Liver (tissue), 9 donors: ENCODE data around the gene LGR4. TPM values are rescaled to one million over a fixed set of nuclear protein-coding genes. Genes with fewer than 3 reads are reported as not detected.

Source experiments
- DNase-seq: peaks from one replicate; pipeline ENCODE4 v3.0.0-alpha.2; 2017; ENCODE audit warnings: low spot score
- H3K27ac ChIP-seq, 2 donors: one replicate each; pipeline ENCODE4 v1.7.0; 2013; ENCODE audit warnings: inconsistent platforms in 2 of 2, low read length in 2 of 2, control low read depth in 1 of 2, low read depth in 1 of 2, mild to moderate bottlenecking in 1 of 2
- H3K27me3 ChIP-seq, 4 donors: one replicate each; pipeline versions ENCODE4 v1.6.1 to v1.7.0; 2013; ENCODE audit warnings: low read length in 3 of 4, inconsistent platforms in 1 of 4, mild to moderate bottlenecking in 1 of 4, moderate library complexity in 1 of 4; ENCODE audit not compliant: control insufficient read depth in 4 of 4, insufficient read depth in 4 of 4
- H3K36me3 ChIP-seq, 4 donors: one replicate each; pipeline versions ENCODE4 v1.6.1 to v1.7.0; 2013; ENCODE audit warnings: low read length in 3 of 4, mild to moderate bottlenecking in 3 of 4, low read depth in 1 of 4, moderate library complexity in 1 of 4; ENCODE audit not compliant: control insufficient read depth in 4 of 4, insufficient read depth in 3 of 4
- H3K4me1 ChIP-seq, 4 donors: one replicate each; pipeline versions ENCODE4 v1.6.1 to v1.7.0; 2013; ENCODE audit warnings: low read length in 3 of 4, mild to moderate bottlenecking in 3 of 4, moderate library complexity in 1 of 4; ENCODE audit not compliant: control insufficient read depth in 4 of 4, insufficient read depth in 4 of 4
- H3K4me3 ChIP-seq, 3 donors: one replicate each; pipeline versions ENCODE4 v1.6.1 to v1.7.0; 2013; ENCODE audit warnings: low read length in 3 of 3, control low read depth in 1 of 3, low read depth in 1 of 3, mild to moderate bottlenecking in 1 of 3
- H3K9ac ChIP-seq, 2 donors: one replicate each; pipeline ENCODE4 v1.7.0; 2013; ENCODE audit warnings: low read length in 2 of 2, mild to moderate bottlenecking in 2 of 2, moderate library complexity in 2 of 2, control low read depth in 1 of 2, low read depth in 1 of 2
- H3K9me3 ChIP-seq, 4 donors: one replicate each; pipeline versions ENCODE4 v1.6.1 to v1.7.0; 2013; ENCODE audit warnings: low read length in 3 of 4; ENCODE audit not compliant: control insufficient read depth in 4 of 4
- CTCF ChIP-seq: fragments of 150-350 bp; IDR thresholded peaks from 2 replicates; pipeline ENCODE4 v1.5.1; 2017; ENCODE audit warnings: improper control_type of control experiment, low read depth, low read length; ENCODE audit not compliant: missing input control
- EGR1 ChIP-seq, 2 donors: IDR thresholded peaks; 2 replicates each; pipeline ENCODE4 v1.6.1; 2016 to 2018; ENCODE audit warnings: antibody characterized with exemption in 2 of 2, low read depth in 2 of 2
- FOXA1 ChIP-seq: IDR thresholded peaks from 2 replicates; pipeline ENCODE4 v1.6.1; 2016; ENCODE audit warnings: antibody characterized with exemption
- FOXA2 ChIP-seq: IDR thresholded peaks from 2 replicates; pipeline ENCODE4 v1.6.1; 2016; ENCODE audit warnings: antibody characterized with exemption
- GABPA ChIP-seq, 2 donors: IDR thresholded peaks in 1 of 2; conservative IDR thresholded peaks in 1 of 2; 2 replicates each; pipeline ENCODE4 v1.6.1; 2016; ENCODE audit warnings: antibody characterized with exemption in 2 of 2, mild to moderate bottlenecking in 1 of 2, moderate library complexity in 1 of 2
- HNF4A ChIP-seq, 2 donors: conservative IDR thresholded peaks; 2 replicates each; pipeline ENCODE4 v1.6.1; 2016; ENCODE audit warnings: antibody characterized with exemption in 2 of 2, mild to moderate bottlenecking in 2 of 2
- HNF4G ChIP-seq: IDR thresholded peaks from 2 replicates; pipeline ENCODE4 v1.6.1; 2016; ENCODE audit warnings: antibody characterized with exemption
- JUND ChIP-seq, 2 donors: IDR thresholded peaks; 2 replicates each; pipeline ENCODE4 v1.6.1; 2016; ENCODE audit warnings: antibody characterized with exemption in 2 of 2
- MAX ChIP-seq: IDR thresholded peaks from 2 replicates; pipeline ENCODE4 v1.6.1; 2016; ENCODE audit warnings: antibody characterized with exemption
- NR2F2 ChIP-seq: IDR thresholded peaks from 2 replicates; pipeline ENCODE4 v1.6.1; 2016; ENCODE audit warnings: antibody characterized with exemption
- RAD21 ChIP-seq, 2 donors: IDR thresholded peaks; 2 replicates each; pipeline ENCODE4 v1.6.1; 2016; ENCODE audit warnings: antibody characterized with exemption in 2 of 2, mild to moderate bottlenecking in 2 of 2
- RXRA ChIP-seq, 2 donors: IDR thresholded peaks; 2 replicates each; pipeline ENCODE4 v1.6.1; 2017 to 2018; ENCODE audit warnings: antibody characterized with exemption in 2 of 2, mild to moderate bottlenecking in 1 of 2
- SP1 ChIP-seq: IDR thresholded peaks from 2 replicates; pipeline ENCODE4 v1.6.1; 2018; ENCODE audit warnings: antibody characterized with exemption, mild to moderate bottlenecking
- YY1 ChIP-seq: IDR thresholded peaks from 2 replicates; pipeline ENCODE4 v1.6.1; 2016; ENCODE audit warnings: antibody characterized with exemption, mild to moderate bottlenecking
- WGBS: extraction: QIAGEN DNeasy Blood & Tissue Kit; methylation state at CpG from one replicate; pipeline ENCODE4 v1.1.7; 2013; 5-methylcytosine and 5-hydroxymethylcytosine counted together
- polyA plus RNA-seq, 2 donors: library from polyadenylated mRNA; stranded (reverse) in 1 of 2; unstranded in 1 of 2; fragments of 200-250 nt in 1 of 2; fragments of >200 nt in 1 of 2; fragmentation: Nextera tagmentation in 1 of 2; extraction: Ambion mirVana in 1 of 2; gene quantifications; one replicate each; pipeline versions ENCODE4 v1.2.1 to v1.2.3, GENCODE V29; 2013 to 2015
- total RNA-seq, 2 donors: library from RNA; depleted of rRNA; stranded (reverse); fragments of >200 nt; gene quantifications; one replicate each; pipeline ENCODE4 v1.2.3, GENCODE V29; 2014
- donor health status: healthy.
- donor health status: healthy.
- donor health status: healthy.
- donor health status: healthy.
- donor health status: healthy.

The LGR4 gene
- total and polyA plus RNA-seq, 4 donors: 13.7 to 95.3 (median 42.5) TPM

GRCh38 chr11:27429761-27430393 lies 42.7 kb downstream of the LGR4 start:
- Histone ChIP-seq H3K27ac (peak overlapping the region in 1 of 2 donors; percentile 23), H3K4me1 (peaks cover under 1 to 28% (median 7%) of the 10 kb centered on the region in 4 donors), H3K27me3 (no peaks in the 10 kb centered on the region), H3K9me3 (no peaks in the 10 kb centered on the region), H3K4me3 (no peak overlapping the region), H3K9ac (no peak overlapping the region), H3K36me3 (no peaks in the 10 kb centered on the region)
- DNase-seq: no peak
- 63% methylated on average over 5 of the region's 5 CpGs for WGBS
- TF ChIP-seq GABPA (IDR thresholded peaks at IDR 0.05 in 1 of 2, conservative IDR thresholded peaks at IDR 0.05 in 1 of 2): no peak
- TF ChIP-seq CTCF: no peak
- TF ChIP-seq YY1: no peak
- TF ChIP-seq RAD21 (IDR thresholded peaks at IDR 0.05): no peak
- no peak for TF ChIP-seq JUND (IDR thresholded peaks at IDR 0.05)
- TF ChIP-seq HNF4A (conservative IDR thresholded peaks at IDR 0.05): no peak
- no peak for TF ChIP-seq EGR1 (IDR thresholded peaks at IDR 0.05; ENCODE audit: low read depth in 2 of 2)
- no peak for TF ChIP-seq NR2F2
- TF ChIP-seq RXRA (IDR thresholded peaks at IDR 0.05): no peak
- TF ChIP-seq FOXA1: no peak
- TF ChIP-seq SP1: no peak
- TF ChIP-seq MAX: no peak
- TF ChIP-seq HNF4G: no peak
- no peak for TF ChIP-seq FOXA2

- WGBS: 70% methylated on average over 7 of the region's 7 CpGs
These were observed 45.2 kb downstream of the LGR4 start for GRCh38 chr11:27427183-27427980.

More at GRCh38 chr11:27427183-27427980, 45.2 kb downstream of the LGR4 start:
- H3K27me3 ChIP-seq: no peaks in the 10 kb centered on the region
- no peaks in the 10 kb centered on the region for H3K9me3 ChIP-seq
- H3K9ac ChIP-seq: no peak overlapping the region
- TF ChIP-seq RAD21 (IDR thresholded peaks at IDR 0.05) (no peak), FOXA2 (no peak), YY1 (no peak), EGR1 (IDR thresholded peaks at IDR 0.05; ENCODE audit: low read depth in 2 of 2) (no peak), FOXA1 (no peak), HNF4A (conservative IDR thresholded peaks at IDR 0.05) (no peak), HNF4G (no peak), RXRA (IDR thresholded peaks at IDR 0.05) (no peak), GABPA (IDR thresholded peaks at IDR 0.05 in 1 of 2, conservative IDR thresholded peaks at IDR 0.05 in 1 of 2) (no peak), MAX (no peak), NR2F2 (no peak)
- no peak overlapping the region for H3K27ac ChIP-seq
- H3K4me1 ChIP-seq: peaks cover 5 to 51% (median 20%) of the 10 kb centered on the region in 4 donors
- no peak for DNase-seq
- H3K36me3 ChIP-seq: no peaks in the 10 kb centered on the region
- H3K4me3 ChIP-seq: no peak overlapping the region
